K562 (cell line): Measurements from ENCODE around the gene MGAT1. TPM values are rescaled to one million over a fixed set of nuclear protein-coding genes. Genes with fewer than 3 reads are reported as not detected.

Experiments
- ATAC-seq: fragments of 200-7000 bp; cut with Tn5 transposase; 3 replicates; pipeline ENCODE4 v1.9.1; 2020; ENCODE audit warnings: moderate library complexity
- BruUV-seq: library from RNA; stranded (reverse); fragments of 400-500 nt; replicated peaks from 2 replicates; lab custom pipeline; 2021; lab: Mats Ljungman, UMichigan
- CTCF ChIA-PET: fragments of 300-600 bp; formaldehyde crosslinking; extraction: SDS; loops from one replicate; lab custom pipeline; 2021; ENCODE audit warnings: low intra/inter-chr PET ratio; lab: Yijun Ruan, JAX
- POLR2A ChIA-PET: fragments of 300-600, 350-650 bp; sonication (Branson Sonifier 250); formaldehyde crosslinking; extraction: SDS; loops from one replicate; lab custom pipeline; 2021; ENCODE audit warnings: antibody characterized with exemption, inconsistent platforms; lab: Yijun Ruan, JAX
- DNase-seq, 4 experiments: peaks; one replicate each; pipeline versions ENCODE4 v3.0.0 to v3.0.0-alpha.2; 2011 to 2018; ENCODE audit warnings: low spot score in 3 of 4, mixed read lengths in 3 of 4; ENCODE audit errors: extremely low read depth in 1 of 4
- FAIRE-seq: peaks from 2 replicates; lab custom pipeline; 2011; peaks lifted over from hg19 to GRCh38; lab: Jason Lieb, UNC
- H2AFZ ChIP-seq: 2 replicates; pipeline ENCODE4 v1.6.0; 2011; ENCODE audit warnings: low read depth, low read length, control low read depth, inconsistent platforms
- H3K27ac ChIP-seq: fragments of 200-600 bp; 3 replicates; pipeline ENCODE4 v1.8.0; 2011; ENCODE audit warnings: low read depth, mild to moderate bottlenecking, control low read depth, inconsistent platforms, low read length, moderate library complexity, mixed read lengths; ENCODE audit errors: extremely low read depth
- H3K27me3 ChIP-seq, 2 experiments: fragments of 300-600 bp in 1 of 2; 2 replicates in 1 of 2; 3 replicates in 1 of 2; pipeline versions ENCODE4 v1.6.0 to v1.8.0; 2011; ENCODE audit warnings: inconsistent platforms in 2 of 2, low read length in 2 of 2, mild to moderate bottlenecking in 1 of 2, mixed read lengths in 1 of 2, moderate library complexity in 1 of 2; ENCODE audit not compliant: control insufficient read depth in 2 of 2, insufficient read depth in 2 of 2
- H3K36me3 ChIP-seq: fragments of 300-600 bp; 3 replicates; pipeline ENCODE4 v1.8.0; 2011; ENCODE audit warnings: mild to moderate bottlenecking, low read length, inconsistent platforms; ENCODE audit not compliant: control insufficient read depth, insufficient read depth
- H3K4me1 ChIP-seq, 2 experiments: fragments of 200-600 bp in 1 of 2; replicated peaks in 1 of 2; 2 replicates in 1 of 2; 3 replicates in 1 of 2; pipeline versions ENCODE4 v1.5.1 to v1.8.0; 2011; ENCODE audit warnings: inconsistent platforms in 2 of 2, low read length in 2 of 2, mild to moderate bottlenecking in 1 of 2, mixed read lengths in 1 of 2, moderate library complexity in 1 of 2; ENCODE audit not compliant: control insufficient read depth in 2 of 2, insufficient read depth in 2 of 2
- H3K4me2 ChIP-seq: 2 replicates; pipeline ENCODE4 v1.6.1; 2011; ENCODE audit warnings: low read length, control low read depth, inconsistent platforms, mixed read lengths; ENCODE audit not compliant: insufficient read depth
- H3K4me3 ChIP-seq: fragments of 200-600 bp; sonication (generic), shearing (Covaris generic); 2 replicates; pipeline ENCODE4 v1.5.1; 2016; ENCODE audit warnings: control low read depth, inconsistent platforms
- H3K79me2 ChIP-seq: fragments of 200-600 bp; 3 replicates; pipeline ENCODE4 v1.8.0; 2011; ENCODE audit warnings: low read length, inconsistent platforms; ENCODE audit not compliant: control insufficient read depth, insufficient read depth
- H3K9ac ChIP-seq, 2 experiments: 2 replicates each; pipeline versions ENCODE4 v1.6.0 to v1.6.1; 2011; ENCODE audit warnings: low read depth in 2 of 2, low read length in 2 of 2, control low read depth in 1 of 2, inconsistent platforms in 1 of 2, mild to moderate bottlenecking in 1 of 2, mixed read lengths in 1 of 2; ENCODE audit not compliant: insufficient read depth in 1 of 2
- H3K9me1 ChIP-seq: one replicate; pipeline ENCODE4 v1.6.0; 2011; ENCODE audit warnings: inconsistent platforms, mild to moderate bottlenecking, low read length, moderate library complexity; ENCODE audit not compliant: control insufficient read depth, insufficient read depth
- H3K9me3 ChIP-seq: replicated peaks from 2 replicates; pipeline ENCODE4 v1.5.1; 2011; ENCODE audit warnings: low read depth, low read length, inconsistent platforms; ENCODE audit not compliant: control insufficient read depth, insufficient read depth
- H4K20me1 ChIP-seq: replicated peaks from 2 replicates; pipeline ENCODE4 v1.6.1; 2011; ENCODE audit warnings: low read length, inconsistent platforms, mixed read lengths; ENCODE audit not compliant: control insufficient read depth, insufficient read depth
- ATF1 ChIP-seq, 2 experiments: fragments of 450-650 bp in 1 of 2; IDR thresholded peaks; 2 replicates each; pipeline ENCODE4 v1.6.1; 2016; ENCODE audit warnings: missing compliant biosample characterization in 1 of 2, missing genetic modification characterization in 1 of 2
- CBFA2T2 ChIP-seq: fragments of 450-650 bp; conservative IDR thresholded peaks from 2 replicates; pipeline ENCODE4 v1.6.1; 2017; ENCODE audit warnings: mild to moderate bottlenecking
- ELF1 ChIP-seq: fragments of 200-800 bp; sonication (Bioruptor generic); IDR thresholded peaks from 2 replicates; pipeline ENCODE4 v1.6.1; 2016; ENCODE audit warnings: missing genetic modification characterization, missing compliant biosample characterization
- FOSL1 ChIP-seq: fragments of 200-800 bp; sonication (Bioruptor generic); conservative IDR thresholded peaks from 2 replicates; pipeline ENCODE4 v1.6.1; 2016; ENCODE audit warnings: missing genetic modification characterization, missing compliant biosample characterization
- KDM1A ChIP-seq, 2 experiments: fragments of 450-650 bp; IDR thresholded peaks; 2 replicates each; pipeline ENCODE4 v1.6.1; 2016; ENCODE audit warnings: mild to moderate bottlenecking in 2 of 2
- KLF13 ChIP-seq: fragments of 450-650 bp; IDR thresholded peaks from 2 replicates; pipeline ENCODE4 v1.6.1; 2016; ENCODE audit warnings: missing genetic modification characterization, low read depth, mild to moderate bottlenecking, missing compliant biosample characterization, moderate library complexity, borderline replicate concordance
- MTA3 ChIP-seq: fragments of 450-650 bp; formaldehyde crosslinking; IDR thresholded peaks from 2 replicates; pipeline ENCODE4 v1.6.1; 2017; ENCODE audit warnings: mild to moderate bottlenecking, borderline replicate concordance
- MYC ChIP-seq, 2 experiments: fragments of 250-450 bp in 1 of 2; sonication (Bioruptor Pico) in 1 of 2; IDR thresholded peaks; 2 replicates each; pipeline versions ENCODE4 v1.5.1 to v1.6.1; 2012 to 2021; ENCODE audit warnings: low read depth in 2 of 2, borderline replicate concordance in 1 of 2, improper control_type of control experiment in 1 of 2, low read length in 1 of 2, mild to moderate bottlenecking in 1 of 2, moderate library complexity in 1 of 2
- OTX1 ChIP-seq: fragments of 450-650 bp; formaldehyde crosslinking; IDR thresholded peaks from 2 replicates; pipeline ENCODE4 v1.4.0; 2022; ENCODE audit warnings: mild to moderate bottlenecking
- POLR2AphosphoS5 ChIP-seq: IDR thresholded peaks from 2 replicates; pipeline ENCODE4 v1.6.1; 2011; ENCODE audit warnings: mild to moderate bottlenecking, low read depth, low read length, moderate library complexity; ENCODE audit not compliant: control insufficient read depth, insufficient read depth
- ZBTB9 ChIP-seq: fragments of 450-650 bp; formaldehyde crosslinking; IDR thresholded peaks from 2 replicates; pipeline ENCODE4 v1.4.0; 2020; ENCODE audit warnings: mild to moderate bottlenecking, moderate library complexity
- ZNF197 ChIP-seq: fragments of 200-800 bp; sonication (Bioruptor generic); IDR thresholded peaks from 2 replicates; pipeline ENCODE4 v1.6.1; 2016; ENCODE audit warnings: low read depth, missing genetic modification characterization, missing compliant biosample characterization
- ZNF316 ChIP-seq: fragments of 450-650 bp; IDR thresholded peaks from 2 replicates; pipeline ENCODE4 v1.6.1; 2016
- ZNF592 ChIP-seq: fragments of 450-650 bp; IDR thresholded peaks from 2 replicates; pipeline ENCODE4 v1.6.1; 2017; ENCODE audit warnings: antibody characterized with exemption, mild to moderate bottlenecking
- WGBS: fragments of 100-300 bp; shearing (Covaris generic); methylation state at CpG from one replicate; pipeline ENCODE4 v1.1.6; 2016; ENCODE audit warnings: low coverage, mixed read lengths; ENCODE audit not compliant: insufficient coverage; ENCODE audit errors: missing lambda C conversion rate; 5-methylcytosine and 5-hydroxymethylcytosine counted together
- in situ Hi-C: fragments of 300-500 bp; cut with MboI; formaldehyde crosslinking; loops from 4 replicates; pipeline ENCODE4 v1.15.0; 2018; ENCODE audit warnings: inconsistent platforms, mixed read lengths
- intact Hi-C: fragments of 100-400 bp; cut with micrococcal nuclease; formaldehyde crosslinking; loops from 2 replicates; pipeline ENCODE4 v1.14.2; 2022
- polyA plus RNA-seq, 8 experiments: library from polyadenylated mRNA; depleted of rRNA in 4 of 8; stranded (reverse) in 5 of 8; unstranded in 3 of 8; fragments of >200 nt; fragmentation: Nextera tagmentation in 2 of 8; fragmentation: Illumina TruSeq in 1 of 8; extraction: Ambion mirVana in 2 of 8; extraction: Trizol in 1 of 8; gene quantifications; 2 replicates each; pipeline versions ENCODE4 v1.2.1 to v1.2.3, GENCODE V29; 2011 to 2014; ENCODE audit warnings: inconsistent platforms in 1 of 8, missing spikeins in 1 of 8
- total RNA-seq, 7 experiments: library from RNA; depleted of rRNA in 6 of 7; stranded (reverse); fragments of >200 nt in 6 of 7; fragmentation: Illumina TruSeq in 2 of 7; extraction: Trizol in 2 of 7; gene quantifications; 2 replicates each; pipeline versions ENCODE4 v1.2.1 to v1.2.3, GENCODE V29; 2011 to 2021; ENCODE audit warnings: low replicate concordance in 1 of 7

The MGAT1 gene
- total and polyA plus RNA-seq, 9 of the 15 experiments (the other 6 are each of a cell fraction or from before 2014, with no cell fraction given) = 3.9 to 82.7 (median 44.5) TPM

- TF ChIP-seq ELF1 (tag) (peak; percentile 17; the same call in 1 of the 2 replicates), OTX1 (CRISPR knock-in tag) (peak; percentile 74; the same call in 1 of the 2 replicates), CBFA2T2 (no peak), MYC (IDR thresholded peaks at IDR 0.05; ENCODE audit: low read depth, low read length) (0 out of 2 replicates have a peak, but pooled peaks have one; percentile 12), MYC (CRISPR knock-in tag; IDR thresholded peaks at IDR 0.05; ENCODE audit: borderline replicate concordance, low read depth) (no peak), ZBTB9 (0 out of 2 replicates have a peak, but pooled peaks have one; percentile 25), KLF13 (tag) (no peak), ATF1 (CRISPR knock-in tag; IDR thresholded peaks at IDR 0.05) (no peak), ATF1 (tag; IDR thresholded peaks at IDR 0.05) (no peak)
These were observed 9.1 kb upstream of the MGAT1 start (continued) for GRCh38 chr5:180811623-180812124.

GRCh38 chr5:180810959-180811622 lies 8.5 kb upstream of the MGAT1 start:
- FAIRE-seq = peak; percentile 32
- ATAC-seq = peak; percentile 48; the same call in 2 of the 3 replicates
- Histone ChIP-seq H3K4me3 (peak overlapping the region; percentile 68), H3K4me1 (peaks cover 49 to 62% of the 10 kb centered on the region in 2 experiments), H3K9me3 (no peaks in the 10 kb centered on the region), H3K27me3 (no peaks in the 10 kb centered on the region), H3K27ac (peak overlapping the region; percentile 99), H3K36me3 (peaks cover 24% of the 10 kb centered on the region; the same call in 2 of the 3 replicates), H3K9ac (peak overlapping the region; percentile 88 to 93), H4K20me1 (no peaks in the 10 kb centered on the region), H3K79me2 (peaks cover 52% of the 10 kb centered on the region), H2AFZ (peak overlapping the region; percentile 100), H3K4me2 (peak overlapping the region; percentile 93), H3K9me1 (no peaks in the 10 kb centered on the region)
- no TSS peak for BruUV-seq
- POLR2A ChIA-PET = interaction anchor here (0.6 to 2.3 kb wide), 7 partner anchors 9 to 276 kb away, joined by 3 to 9 read pairs (median 3); partner anchors contain the start of gene MGAT1
- DNase-seq = peak in 2 of 4 experiments; percentile 42 to 65
- 5% methylated on average over 30 of the region's 30 CpGs for WGBS
- intact Hi-C loops (no loop called here), in situ Hi-C loops (no loop called here)
- CTCF ChIA-PET = no interaction called here
- TF ChIP-seq ZNF197 (CRISPR knock-in tag) (0 out of 2 replicates have a peak, but pooled peaks have one; percentile 17), MTA3 (no peak), KDM1A (IDR thresholded peaks at IDR 0.05) (peak in 1 of 2 experiments; percentile 29; a peak in 1 of 4 replicates), POLR2AphosphoS5 (no peak), ZNF592 (peak; percentile 54; the same call in 1 of the 2 replicates), ZNF316 (0 out of 2 replicates have a peak, but pooled peaks have one; percentile 6), FOSL1 (tag) (0 out of 2 replicates have a peak, but pooled peaks have one; percentile 6)
